ENCODE measurements around the gene PXK.
A peak's percentile ranks its signal among the peaks of the same experiment; 100 is the strongest.
"Not testable (repeated sequence)": the region's sequence is repeated elsewhere in the genome, so short reads cannot be mapped to it uniquely, and the experiment has no call there.

Gene PXK

GRCh38 chr3:58332575-58333188 lies at the start of gene PXK:
PXK (plus strand) TSS chr3:58332892; CDS start chr3:58332989, 97 bp downstream.
- DNase-seq (ENCODE audit: low read depth), result peak; percentile 67

DNA sequence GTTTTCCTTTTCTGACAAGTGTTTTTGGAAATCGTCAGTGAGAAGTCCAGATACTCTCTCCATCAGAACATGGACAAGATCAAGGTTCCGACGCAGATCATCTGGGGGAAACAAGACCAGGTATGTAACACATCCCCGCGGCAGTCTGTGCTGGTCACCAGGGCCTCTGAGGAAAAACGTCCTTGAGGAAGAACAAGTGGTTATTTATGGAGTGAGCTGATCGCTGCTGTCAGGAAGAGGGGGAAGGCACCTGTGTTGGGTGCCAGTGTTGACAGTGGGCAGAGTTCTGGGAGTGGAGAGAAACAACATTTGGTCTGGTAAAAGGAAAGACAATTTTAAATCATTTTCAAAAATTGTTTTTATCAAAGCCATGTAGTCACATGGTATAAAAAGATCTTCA lies 47.4 kb upstream of the PXK start:
- DNase-seq (ENCODE audit: low read depth), result no peak

GRCh38 chr3:58287354-58287753 lies 45.3 kb upstream of the PXK start:
- no peak for DNase-seq (ENCODE audit: low read depth)

DNA sequence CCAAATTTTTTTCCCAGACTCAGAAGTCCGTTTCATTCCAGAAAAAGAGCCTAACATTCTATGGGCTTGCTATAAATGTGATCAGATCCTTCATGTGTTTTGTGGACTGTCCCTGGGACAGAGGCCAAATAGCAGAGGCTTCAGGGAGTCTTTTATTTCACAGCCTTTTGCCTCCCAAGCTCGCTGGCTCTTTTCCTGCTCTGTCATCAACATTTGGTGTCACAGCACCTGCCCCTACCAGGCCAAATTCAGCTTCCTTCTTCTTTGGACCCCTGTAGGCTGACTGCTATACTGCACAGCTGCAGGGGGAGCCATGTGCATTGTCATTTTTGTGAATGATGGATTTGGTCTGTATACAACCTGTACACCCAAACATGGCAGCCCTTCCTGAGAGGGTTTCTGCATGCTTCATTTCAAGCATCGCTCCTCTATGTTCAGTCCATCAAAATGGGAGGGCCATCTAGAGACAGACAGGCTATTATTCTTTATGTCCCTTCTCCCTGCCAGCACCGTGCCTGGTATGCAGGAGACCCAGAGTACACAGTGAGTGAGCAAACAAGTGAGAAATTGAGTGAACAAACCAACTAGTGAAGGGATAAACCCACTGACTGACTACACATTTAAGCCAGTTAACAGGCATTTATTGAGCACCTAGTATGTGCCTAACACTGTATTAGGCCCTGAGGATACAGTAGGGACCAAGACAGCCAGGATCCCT lies 44.5 kb upstream of the PXK start:
- DNase-seq (ENCODE audit: low read depth), result no peak

DNA sequence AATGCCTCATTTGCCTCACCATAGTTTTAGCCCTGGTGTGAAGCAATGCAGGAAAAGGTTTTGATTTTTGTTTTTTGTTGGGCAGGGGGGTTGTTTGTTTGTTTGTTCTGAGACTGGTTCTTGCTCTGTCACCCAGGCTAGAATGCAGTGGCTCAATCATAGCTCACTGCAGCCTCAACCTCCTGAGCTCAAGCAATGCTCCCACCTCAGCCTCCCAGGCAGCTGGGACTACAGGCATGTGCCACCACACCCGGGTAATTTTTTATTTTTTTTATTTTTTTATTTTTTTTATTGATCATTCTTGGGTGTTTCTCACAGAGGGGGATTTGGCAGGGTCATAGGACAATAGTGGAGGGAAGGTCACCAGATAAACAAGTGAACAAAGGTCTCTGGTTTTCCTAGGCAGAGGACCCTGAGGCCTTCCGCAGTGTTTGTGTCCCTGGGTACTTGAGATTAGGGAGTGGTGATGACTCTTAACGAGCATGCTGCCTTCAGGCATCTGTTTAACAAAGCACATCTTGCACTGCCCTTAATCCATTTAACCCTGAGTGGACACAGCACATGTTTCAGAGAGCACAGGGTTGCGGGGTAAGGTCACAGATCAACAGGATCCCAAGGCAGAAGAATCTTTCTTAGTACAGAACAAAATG lies 43.6 kb upstream of the PXK start:
- not testable (repeated sequence) for DNase-seq (ENCODE audit: low read depth)

- not testable (repeated sequence) for DNase-seq (ENCODE audit: low read depth)
Observed at GRCh38 chr3:58290446-58290845, 42.2 kb upstream of the PXK start.

DNA sequence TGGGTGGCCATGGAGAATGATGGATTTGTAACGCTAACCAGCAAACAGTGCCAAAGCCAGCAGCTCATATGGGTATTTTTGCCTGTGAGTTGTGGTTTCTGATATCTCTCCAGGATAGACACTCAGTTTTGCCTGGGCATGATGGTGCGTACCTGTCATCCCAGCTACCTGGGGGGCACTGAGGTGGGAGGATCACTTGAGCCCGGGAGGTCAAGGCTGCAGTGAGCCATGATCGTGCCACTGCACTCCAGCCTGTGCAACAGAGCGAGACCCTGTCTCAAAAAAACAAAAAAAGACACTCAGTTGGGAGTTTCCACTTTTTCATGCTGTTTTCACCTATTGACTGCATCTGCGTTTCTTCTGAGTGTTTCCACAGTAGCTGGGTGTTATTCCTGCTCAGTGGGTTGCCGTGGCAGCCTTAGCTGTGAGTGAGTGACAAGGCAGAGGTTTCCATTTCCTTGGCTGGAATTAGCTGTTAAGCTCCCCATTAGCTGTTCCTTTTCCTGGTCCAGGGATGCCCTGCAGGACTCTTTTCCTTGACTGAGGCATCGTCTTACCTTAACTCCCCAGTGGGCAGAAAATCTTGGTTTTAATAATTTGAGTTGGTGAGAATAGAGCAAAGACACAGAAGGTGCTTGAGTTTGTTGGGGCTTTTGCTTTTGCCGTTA lies 40.9 kb upstream of the PXK start:
- DNase-seq (ENCODE audit: low read depth), result no peak

DNA sequence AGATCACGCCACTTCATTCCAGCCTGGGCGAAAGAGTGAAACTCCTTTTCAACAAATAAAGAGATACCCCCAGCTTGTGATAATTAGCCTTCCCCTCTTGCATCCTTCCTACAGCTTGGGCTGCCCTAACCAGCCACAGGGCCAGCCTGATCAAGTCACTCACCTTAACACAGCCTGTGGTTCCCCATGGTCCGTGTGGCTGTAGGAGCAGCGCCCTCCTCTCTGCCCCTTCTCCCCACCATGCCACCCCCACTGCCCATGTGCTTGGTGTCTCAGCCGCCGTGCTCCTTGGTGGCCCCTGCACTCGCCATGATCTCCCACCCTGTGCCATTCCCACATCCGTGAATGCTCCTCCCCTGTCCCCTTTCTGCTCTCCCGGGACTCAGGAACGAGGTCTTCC lies 39.8 kb upstream of the PXK start:
- no peak for DNase-seq (ENCODE audit: low read depth)

- DNase-seq (ENCODE audit: low read depth), result no peak
Observed at GRCh38 chr3:58293516-58293915, 39.2 kb upstream of the PXK start.

DNA sequence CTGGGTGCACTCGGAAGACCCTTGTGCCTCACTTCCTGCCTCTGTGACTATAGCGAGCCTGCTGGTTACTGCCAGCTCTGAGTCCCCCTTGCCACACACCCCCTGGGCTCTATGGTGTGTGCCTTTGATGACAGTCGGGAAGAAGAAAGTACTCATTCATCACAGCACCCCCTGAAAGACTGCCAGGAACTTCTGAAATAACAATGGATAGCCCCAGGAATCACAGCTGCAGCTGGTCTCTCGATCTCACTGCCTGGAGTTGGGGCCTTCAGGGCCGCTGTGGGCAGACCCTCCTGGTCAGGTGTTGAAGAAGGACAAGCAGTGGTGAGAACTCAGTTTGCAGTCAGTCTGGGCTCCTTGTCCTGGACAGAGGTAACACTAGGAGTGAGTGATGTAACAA lies 36.4 kb upstream of the PXK start:
- no peak for DNase-seq (ENCODE audit: low read depth)

DNA sequence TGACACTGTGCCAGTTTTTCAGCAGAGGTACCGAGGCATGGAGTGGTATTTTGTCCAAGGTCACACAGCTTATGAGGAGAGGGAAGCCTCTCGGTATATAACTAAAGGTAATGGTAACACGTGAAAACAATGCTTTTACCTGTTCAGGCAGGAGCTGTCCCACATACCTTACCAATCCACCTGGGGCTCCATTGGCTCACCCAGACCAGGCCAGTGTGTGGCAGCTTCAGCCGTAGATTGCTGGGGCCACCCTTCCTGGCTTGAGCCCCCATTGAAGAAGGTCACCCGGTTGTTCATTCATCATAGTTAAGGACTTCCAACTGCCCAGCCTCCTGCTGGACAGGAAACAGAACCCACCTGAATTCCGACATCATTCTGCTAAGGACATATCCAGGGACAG lies 35.8 kb upstream of the PXK start:
- no peak for DNase-seq (ENCODE audit: low read depth)

DNA sequence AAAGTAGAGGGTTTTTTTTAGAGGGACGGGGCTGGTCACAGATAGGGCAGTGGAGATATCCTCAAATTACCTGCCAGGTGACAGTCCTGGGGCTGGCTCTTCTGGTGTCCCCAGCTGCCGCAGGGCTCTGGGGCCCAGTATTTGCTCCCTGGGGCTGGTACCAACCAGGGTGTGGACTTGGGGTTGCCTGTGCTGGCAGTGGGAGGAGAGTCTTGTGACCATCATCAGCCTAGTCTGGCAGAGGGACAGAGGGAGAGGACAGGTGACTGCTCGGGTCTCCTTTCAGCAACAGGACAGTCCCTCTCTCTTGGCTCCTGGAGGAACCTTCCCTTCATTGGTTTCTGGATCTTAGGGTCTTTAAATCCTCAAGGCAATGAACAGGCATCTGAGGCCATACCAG lies 34.5 kb upstream of the PXK start:
- DNase-seq (ENCODE audit: low read depth), result no peak

GRCh38 chr3:58299075-58299474 lies 33.6 kb upstream of the PXK start:
- DNase-seq (ENCODE audit: low read depth), result no peak

DNA sequence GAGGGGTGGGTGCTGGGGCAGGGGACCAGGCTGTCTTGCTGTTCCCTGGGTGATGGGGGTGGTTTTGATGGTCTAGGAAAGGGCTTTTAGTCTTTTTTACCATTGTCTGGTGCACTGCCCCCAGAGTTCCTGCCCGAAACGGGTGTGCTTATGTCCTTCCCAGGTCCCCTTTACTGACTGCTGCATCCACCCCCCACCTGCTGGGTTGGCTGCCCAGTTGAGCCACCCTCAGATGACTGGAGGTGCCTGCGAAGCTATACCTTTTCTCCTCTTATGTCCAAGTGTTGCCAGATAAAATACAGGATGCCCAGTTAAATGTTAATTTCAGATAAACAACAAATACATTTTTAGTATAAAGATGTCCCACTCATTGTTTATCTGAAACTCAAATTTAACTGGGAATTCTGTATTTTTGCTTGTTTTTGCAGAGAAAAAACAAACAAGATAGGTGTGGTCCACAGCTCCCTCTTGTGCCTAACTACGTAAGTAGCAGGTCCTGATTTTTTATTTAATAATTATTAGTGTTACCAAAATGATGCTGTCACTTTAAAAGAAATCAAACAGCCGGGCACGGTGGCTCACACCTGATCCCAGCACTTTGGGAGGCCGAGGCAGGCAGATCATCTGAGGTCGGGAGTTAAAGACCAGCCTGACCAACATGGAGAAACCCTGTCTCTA lies 32.7 kb upstream of the PXK start:
- no peak for DNase-seq (ENCODE audit: low read depth)

DNA sequence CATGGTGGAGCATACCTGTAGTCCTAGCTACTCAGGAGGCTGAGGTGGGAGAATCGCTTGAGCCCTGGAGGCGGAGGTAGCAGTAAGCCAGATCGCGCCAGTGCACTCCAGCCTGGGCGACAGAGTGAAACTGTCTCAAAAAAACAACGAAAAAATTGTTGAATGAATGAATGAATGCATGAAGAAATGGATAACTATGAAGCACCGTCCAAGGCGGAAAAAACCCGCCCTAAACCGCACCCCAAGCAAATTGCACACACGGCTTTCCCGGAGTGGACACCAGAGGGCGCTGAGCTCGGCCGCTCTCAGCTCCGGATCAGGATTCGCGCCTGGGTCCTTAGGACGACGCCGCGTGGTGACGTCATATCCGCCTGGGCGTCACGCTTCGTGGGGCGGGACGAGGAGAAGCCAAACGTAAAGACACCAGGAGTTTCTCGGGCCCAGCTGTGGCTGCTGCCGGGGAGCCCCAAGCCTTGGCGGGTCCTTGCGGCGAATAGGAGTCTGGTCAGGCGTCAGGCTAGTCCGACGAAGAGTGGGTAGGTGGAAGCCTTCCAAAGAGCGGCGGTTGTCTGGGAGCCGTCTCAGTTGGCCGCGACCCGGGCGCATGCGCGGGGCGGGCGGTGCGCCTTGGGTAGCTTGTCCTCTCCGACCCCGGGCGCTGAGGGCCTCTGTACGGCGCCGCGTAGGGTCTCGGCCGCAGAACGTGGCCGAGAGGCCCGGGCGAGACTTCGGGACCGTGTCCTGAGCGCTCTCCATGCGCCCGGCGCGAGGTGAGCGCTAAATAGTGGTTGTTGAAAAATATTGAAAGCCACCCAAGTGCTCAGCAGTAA lies 26.6 kb upstream of the PXK start, which contains the start of the genes HTD2 and RPP14:
Gene HTD2, plus strand, starts transcription at position 639 of the 830 bp plus-strand sequence. CDS start 11,094 bp downstream, outside the sequence.
Gene RPP14, plus strand, starts transcription at position 364 of the 830 bp plus-strand sequence. CDS start 4,085 bp downstream, outside the sequence.
- peak; percentile 97 for DNase-seq (ENCODE audit: low read depth)

DNA sequence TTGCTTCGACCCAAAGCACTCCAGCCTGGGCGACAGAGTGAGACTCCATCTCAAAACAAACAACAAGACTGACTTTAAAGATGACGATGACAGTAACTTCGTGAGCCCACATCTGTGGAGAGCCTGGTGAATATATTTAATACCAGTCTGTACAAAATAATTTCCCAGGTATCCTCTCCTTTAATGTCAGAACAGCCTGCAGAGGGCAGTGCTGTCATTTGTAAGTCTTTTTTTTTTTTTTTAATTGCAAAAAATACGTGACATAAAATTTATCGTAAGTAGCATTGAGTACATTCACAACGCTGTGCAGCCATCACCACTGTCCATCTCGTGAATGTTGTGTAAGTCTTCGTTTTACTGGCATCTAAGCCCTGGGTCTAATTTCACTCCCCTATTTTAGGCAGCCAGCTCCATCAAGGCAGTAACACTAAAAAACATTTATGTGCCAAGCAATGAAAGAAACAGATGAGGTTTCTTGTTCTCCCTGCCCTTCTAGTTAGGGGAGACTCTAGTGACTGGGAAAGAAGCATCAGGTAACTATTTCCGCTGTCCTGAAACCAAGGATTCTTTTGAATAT lies 25.0 kb upstream of the PXK start:
- DNase-seq (ENCODE audit: low read depth), result no peak

DNA sequence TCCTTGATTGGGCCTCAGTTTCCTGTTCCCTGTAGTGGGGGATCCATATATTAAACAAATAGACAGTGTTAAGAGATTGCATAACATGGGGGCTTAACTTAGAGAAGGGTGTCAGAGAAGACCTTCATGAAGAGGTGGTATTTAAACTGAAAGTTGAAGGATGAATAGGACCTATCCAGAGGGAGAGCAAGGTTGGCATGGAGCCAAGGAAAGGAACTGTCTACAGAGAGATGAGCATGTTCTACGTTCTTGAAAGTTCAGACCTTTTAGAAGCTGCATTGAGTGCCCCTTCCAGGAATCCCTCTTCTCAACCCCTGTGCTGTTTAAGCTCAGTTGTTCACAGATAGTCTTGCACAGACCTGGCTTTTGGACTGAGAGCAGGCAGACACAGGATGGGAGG lies 24.0 kb upstream of the PXK start:
- no peak for DNase-seq (ENCODE audit: low read depth)

- DNase-seq (ENCODE audit: low read depth), result no peak
Observed at GRCh38 chr3:58317811-58318210, 14.9 kb upstream of the PXK start.

GRCh38 chr3:58321791-58322190 lies 10.9 kb upstream of the PXK start:
- no peak for DNase-seq (ENCODE audit: low read depth)

DNA sequence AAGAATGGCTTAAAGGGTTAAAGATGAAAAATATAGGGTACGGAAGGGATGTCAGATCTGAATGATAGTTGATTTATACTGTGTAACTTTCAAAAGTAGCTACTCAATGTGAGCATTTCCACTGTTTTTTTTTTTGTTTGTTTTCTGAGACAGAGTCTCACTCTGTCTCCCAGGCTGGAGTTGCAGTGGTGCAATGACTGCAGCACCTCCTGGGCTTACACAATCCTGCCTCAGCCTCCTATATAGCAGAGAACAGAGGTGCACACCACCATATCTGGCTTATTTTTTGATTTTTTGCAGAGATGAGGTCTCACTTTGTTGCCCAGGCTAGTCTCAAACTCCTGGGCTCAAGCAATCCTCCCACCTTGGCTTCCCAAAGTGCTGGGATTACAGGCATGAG lies 9.9 kb upstream of the PXK start:
- DNase-seq (ENCODE audit: low read depth), result no peak
